A549 (cell line): ENCODE measurements around the gene CHMP4A. TPM values are rescaled to one million over a fixed set of nuclear protein-coding genes. Genes with fewer than 3 reads are reported as not detected.
A peak's percentile ranks its signal among the peaks of the same experiment; 100 is the strongest.

ENCODE experiments used
- ATAC-seq, 2 experiments: fragments of 200-7000 bp in 1 of 2; fragments of >200 bp in 1 of 2; cut with Nextera tagmentation in 1 of 2; cut with Tn5 transposase in 1 of 2; 3 replicates each; pipeline versions ENCODE4 v1.8.0 to v1.9.1; 2018 to 2020; ENCODE audit warnings: mild to moderate bottlenecking in 1 of 2, moderate library complexity in 1 of 2
- CTCF ChIA-PET: fragments of 300-600 bp; sonication (Branson Sonifier 250); formaldehyde crosslinking; extraction: SDS; loops from one replicate; lab custom pipeline; 2021; ENCODE audit warnings: antibody characterized with exemption, inconsistent platforms; lab: Yijun Ruan, JAX
- POLR2A ChIA-PET: fragments of 350-600 bp; formaldehyde crosslinking; extraction: SDS; loops from one replicate; lab custom pipeline; 2021; ENCODE audit warnings: antibody characterized with exemption, inconsistent platforms; lab: Yijun Ruan, JAX
- DNase-seq, 2 experiments: peaks; one replicate each; pipeline versions ENCODE4 v3.0.0 to v3.0.0-alpha.2; 2011 to 2016; ENCODE audit warnings: low read depth in 1 of 2, low spot score in 1 of 2
- FAIRE-seq: peaks from 2 replicates; lab custom pipeline; 2011; peaks lifted over from hg19 to GRCh38; lab: Jason Lieb, UNC
- H3K27ac ChIP-seq, 2 experiments: fragments of >200 bp; sonication (Bioruptor Twin); formaldehyde crosslinking; 3 replicates each; pipeline ENCODE4 v1.5.1; 2016 to 2017
- H3K4me1 ChIP-seq: fragments of >200 bp; sonication (Bioruptor Twin); formaldehyde crosslinking; 3 replicates; pipeline ENCODE4 v1.6.1; 2016
- H3K4me2 ChIP-seq: fragments of >200 bp; sonication (Bioruptor Twin); formaldehyde crosslinking; 3 replicates; pipeline ENCODE4 v1.6.1; 2016
- H3K4me3 ChIP-seq: fragments of >200 bp; sonication (Bioruptor Twin); formaldehyde crosslinking; 3 replicates; pipeline ENCODE4 v1.5.1; 2016
- H3K9me3 ChIP-seq: fragments of >200 bp; sonication (Bioruptor Twin); formaldehyde crosslinking; 3 replicates; pipeline ENCODE4 v1.6.1; 2016
- ATOH8 ChIP-seq: fragments of 250-450 bp; sonication (Bioruptor Pico); IDR thresholded peaks from 2 replicates; pipeline ENCODE4 v1.5.0; 2020; ENCODE audit warnings: low read depth, mild to moderate bottlenecking, moderate library complexity
- BHLHE40 ChIP-seq: IDR thresholded peaks from 2 replicates; pipeline ENCODE4 v1.6.1; 2012; ENCODE audit warnings: low read depth, low read length, inconsistent platforms
- CBX8 ChIP-seq: fragments of 200-600 bp; sonication (generic); IDR thresholded peaks from 2 replicates; pipeline ENCODE4 v1.6.1; 2016
- CTCF ChIP-seq: fragments of >200 bp; sonication (Bioruptor Twin); formaldehyde crosslinking; IDR thresholded peaks from 3 replicates; pipeline ENCODE4 v1.5.1; 2016
- ELK1 ChIP-seq: fragments of 150-350 bp; IDR thresholded peaks from 2 replicates; pipeline ENCODE4 v1.6.1; 2014; ENCODE audit warnings: low read depth, mild to moderate bottlenecking, low read length
- ESRRA ChIP-seq: fragments of 150-350 bp; IDR thresholded peaks from 2 replicates; pipeline ENCODE4 v1.6.1; 2014; ENCODE audit warnings: mild to moderate bottlenecking, low read length, borderline replicate concordance
- FOSL2 ChIP-seq, 2 experiments: fragments of 450-650 bp in 1 of 2; fragments of >200 bp in 1 of 2; sonication (Bioruptor Twin) in 1 of 2; formaldehyde crosslinking; IDR thresholded peaks; 2 replicates each; pipeline versions ENCODE4 v1.5.0 to v1.6.1; 2016 to 2020; ENCODE audit warnings: mild to moderate bottlenecking in 1 of 2, moderate library complexity in 1 of 2
- FOXS1 ChIP-seq: fragments of 250-450 bp; sonication (Bioruptor Pico); IDR thresholded peaks from 2 replicates; pipeline ENCODE4 v1.5.0; 2020; ENCODE audit warnings: mild to moderate bottlenecking, moderate library complexity
- GATA3 ChIP-seq: IDR thresholded peaks from 2 replicates; pipeline ENCODE4 v1.6.1; 2012; ENCODE audit warnings: borderline replicate concordance
- HMGXB4 ChIP-seq: fragments of 250-450 bp; sonication (Bioruptor Pico); IDR thresholded peaks from 2 replicates; pipeline ENCODE4 v1.5.0; 2021; ENCODE audit warnings: mild to moderate bottlenecking, moderate library complexity, borderline replicate concordance
- HOXA7 ChIP-seq: fragments of 250-450 bp; sonication (Bioruptor Pico); IDR thresholded peaks from 2 replicates; pipeline ENCODE4 v1.5.0; 2020; ENCODE audit warnings: mild to moderate bottlenecking, moderate library complexity
- HOXB13 ChIP-seq: fragments of 250-450 bp; sonication (Bioruptor Pico); IDR thresholded peaks from 2 replicates; pipeline ENCODE4 v1.5.0; 2020; ENCODE audit warnings: low read depth, mild to moderate bottlenecking, moderate library complexity
- HOXB5 ChIP-seq: fragments of 250-450 bp; sonication (Bioruptor Pico); IDR thresholded peaks from 2 replicates; pipeline ENCODE4 v1.5.0; 2020; ENCODE audit warnings: mild to moderate bottlenecking, moderate library complexity
- JUN ChIP-seq, 2 experiments: fragments of >200 bp; sonication (Bioruptor Twin); formaldehyde crosslinking; IDR thresholded peaks; 2 replicates in 1 of 2; 3 replicates in 1 of 2; pipeline ENCODE4 v1.6.1; 2016 to 2017
- KDM1A ChIP-seq: fragments of 200-600 bp; sonication (generic); IDR thresholded peaks from 2 replicates; pipeline ENCODE4 v1.6.1; 2016; ENCODE audit warnings: low read depth, mild to moderate bottlenecking
- MAFK ChIP-seq: fragments of 450-650 bp; IDR thresholded peaks from 2 replicates; pipeline ENCODE4 v1.6.1; 2014; ENCODE audit not compliant: partially characterized antibody
- MYC ChIP-seq: IDR thresholded peaks from 2 replicates; pipeline ENCODE4 v1.6.1; 2012; ENCODE audit warnings: mild to moderate bottlenecking, inconsistent platforms, low read length, improper control_type of control experiment, borderline replicate concordance
- NFE2L2 ChIP-seq: fragments of 150-350 bp; conservative IDR thresholded peaks from 2 replicates; pipeline ENCODE4 v1.6.1; 2014; ENCODE audit warnings: low read length
- NPAS2 ChIP-seq: fragments of 250-450 bp; sonication (Bioruptor Pico); IDR thresholded peaks from 2 replicates; pipeline ENCODE4 v1.8.0; 2022; ENCODE audit warnings: mild to moderate bottlenecking, moderate library complexity, borderline replicate concordance
- NR3C1 ChIP-seq: fragments of >200 bp; sonication (Bioruptor Twin); formaldehyde crosslinking; IDR thresholded peaks from 3 replicates; pipeline ENCODE4 v1.6.1; 2017
- PHF8 ChIP-seq: fragments of 200-600 bp; sonication (generic); IDR thresholded peaks from 2 replicates; pipeline ENCODE4 v1.6.1; 2016; ENCODE audit warnings: low read depth, mild to moderate bottlenecking, antibody characterized with exemption, moderate library complexity, borderline replicate concordance
- RAD21 ChIP-seq, 2 experiments: fragments of >200 bp in 1 of 2; sonication (Bioruptor Twin) in 1 of 2; formaldehyde crosslinking in 1 of 2; IDR thresholded peaks in 1 of 2; conservative IDR thresholded peaks in 1 of 2; 2 replicates in 1 of 2; 3 replicates in 1 of 2; pipeline ENCODE4 v1.6.1; 2012 to 2018; ENCODE audit warnings: inconsistent platforms in 1 of 2
- RCOR1 ChIP-seq: fragments of 150-350 bp; IDR thresholded peaks from 2 replicates; pipeline ENCODE4 v1.6.1; 2014; ENCODE audit warnings: antibody characterized with exemption, low read length, low read depth
- RFX5 ChIP-seq: fragments of 450-650 bp; IDR thresholded peaks from 2 replicates; pipeline ENCODE4 v1.7.1; 2014; ENCODE audit warnings: antibody characterized with exemption, mild to moderate bottlenecking, moderate library complexity
- RNF2 ChIP-seq: fragments of 200-600 bp; sonication (generic); IDR thresholded peaks from 2 replicates; pipeline ENCODE4 v1.6.1; 2016; ENCODE audit warnings: low read depth, mild to moderate bottlenecking, antibody characterized with exemption, moderate library complexity, borderline replicate concordance
- TFCP2L1 ChIP-seq: fragments of 250-450 bp; sonication (Bioruptor Pico); IDR thresholded peaks from 2 replicates; pipeline ENCODE4 v1.5.0; 2021; ENCODE audit warnings: mild to moderate bottlenecking
- TP53 ChIP-seq: fragments of 250-450 bp; sonication (Bioruptor Pico); IDR thresholded peaks from 2 replicates; pipeline ENCODE4 v1.5.0; 2021; ENCODE audit warnings: mild to moderate bottlenecking, moderate library complexity
- ZSCAN20 ChIP-seq: fragments of 250-450 bp; sonication (Bioruptor Pico); IDR thresholded peaks from 2 replicates; pipeline ENCODE4 v1.8.0; 2022; ENCODE audit warnings: mild to moderate bottlenecking, moderate library complexity
- WGBS: methylation state at CpG from one replicate; pipeline ENCODE4 v1.1.6; 2017; ENCODE audit errors: missing lambda C conversion rate; 5-methylcytosine and 5-hydroxymethylcytosine counted together
- polyA plus RNA-seq, 4 experiments: library from polyadenylated mRNA; depleted of rRNA in 3 of 4; stranded (reverse); fragments of >200 nt; fragmentation: RNase III in 1 of 4; extraction: RNeasy Plus Mini Kit Qiagen cat#74134 plus additional on column Dnase treatment in 1 of 4; gene quantifications; 2 replicates in 3 of 4; 3 replicates in 1 of 4; pipeline ENCODE4 v1.2.3, GENCODE V29; 2011 to 2017

The CHMP4A gene
- polyA plus RNA-seq, 2 of the 4 experiments (the other 2 are of a cell fraction), result 102 to 112 TPM

- TF ChIP-seq HMGXB4 (CRISPR knock-in tag) (no peak), MAFK (no peak), GATA3 (no peak), JUN (IDR thresholded peaks at IDR 0.05) (no peak), ESRRA (no peak), ELK1 (no peak), TFCP2L1 (CRISPR knock-in tag) (no peak), ZSCAN20 (CRISPR knock-in tag) (no peak), NPAS2 (CRISPR knock-in tag) (no peak), HOXB5 (no peak), MYC (no peak), RCOR1 (no peak)
Measured at GRCh38 chr14:24197056-24197450, 16.2 kb downstream of the CHMP4A start (continued).

- ChIA-PET CTCF (interaction anchor here (0.6 to 1.9 kb wide), 9 partner anchors 7 to 101 kb away, joined by 3 to 7 read pairs (median 4); partner anchors contain the start of genes IRF9 and MDP1), POLR2A (interaction anchor here (0.5 to 1.9 kb wide), 10 partner anchors 9 to 246 kb away, joined by 3 to 36 read pairs (median 6); partner anchors contain the start of genes CHMP4A, MDP1, RABGGTA and RNF31)
- Histone ChIP-seq H3K4me1 (peaks cover 14% of the 10 kb centered on the region; the same call in 2 of the 3 replicates), H3K9me3 (no peaks in the 10 kb centered on the region), H3K4me3 (peak overlapping the region; percentile 62), H3K4me2 (peak overlapping the region; percentile 77), H3K27ac (peak overlapping the region; percentile 88 to 98)
- ATAC-seq, result peak; percentile 27 to 51; a peak in 5 of 6 replicates
- DNase-seq, result peak in 1 of 2 experiments; percentile 27
- 48% methylated on average over 33 of the region's 33 CpGs for WGBS
- no peak for FAIRE-seq
- TF ChIP-seq MYC (no peak), KDM1A (no peak), FOXS1 (CRISPR knock-in tag) (no peak), ZSCAN20 (CRISPR knock-in tag) (no peak), TP53 (no peak), CTCF (no peak), HOXB13 (CRISPR knock-in tag) (no peak), HOXA7 (no peak), RAD21 (conservative IDR thresholded peaks at IDR 0.05 in 1 of 2, IDR thresholded peaks at IDR 0.05 in 1 of 2) (no peak), BHLHE40 (no peak), PHF8 (no peak), RNF2 (no peak), NFE2L2 (no peak), NR3C1 (no peak), FOSL2 (IDR thresholded peaks at IDR 0.05) (no peak), FOSL2 (CRISPR knock-in tag; IDR thresholded peaks at IDR 0.05) (no peak), CBX8 (no peak), ATOH8 (CRISPR knock-in tag) (no peak), RFX5 (no peak)
Measured at GRCh38 chr14:24196071-24197055, 16.9 kb downstream of the CHMP4A start.
